NCI-H1105 treated with DMSO at 0.1 percent for 48 hours (cell line): Measurements from ENCODE around the gene CCSER2.
"Not testable (repeated sequence)": the region's sequence is repeated elsewhere in the genome, so short reads cannot be mapped to it uniquely, and the experiment has no call there.

ENCODE experiments used
- DNase-seq: peaks from one replicate; lab custom pipeline; 2025; lab: John Stamatoyannopoulos, UW

Gene CCSER2

GRCh38 chr10:84523526-84523925 lies 195.1 kb downstream of the CCSER2 start:
- peak; percentile 7 for DNase-seq

GRCh38 chr10:84524435-84524834 lies 196.0 kb downstream of the CCSER2 start:
- no peak for DNase-seq

- DNase-seq, result no peak
Measured at GRCh38 chr10:84525120-84525806, 196.9 kb downstream of the CCSER2 start.

GRCh38 chr10:84525807-84526182 lies 197.4 kb downstream of the CCSER2 start:
- DNase-seq, result not testable (repeated sequence)

- DNase-seq, result not testable (repeated sequence)
Measured at GRCh38 chr10:84527386-84527785, 199.0 kb downstream of the CCSER2 start.

- not testable (repeated sequence) for DNase-seq
Measured at GRCh38 chr10:84528526-84528925, 200.1 kb downstream of the CCSER2 start.

- no peak for DNase-seq
Measured at GRCh38 chr10:84530724-84531325, 202.4 kb downstream of the CCSER2 start.

GRCh38 chr10:84531396-84531795 lies 203.0 kb downstream of the CCSER2 start:
- DNase-seq, result no peak

GRCh38 chr10:84534168-84534567 lies 205.8 kb downstream of the CCSER2 start:
- DNase-seq, result no peak

- peak; percentile 31 for DNase-seq
Measured at GRCh38 chr10:84537447-84537931, 209.1 kb downstream of the CCSER2 start.

- no peak for DNase-seq
Measured at GRCh38 chr10:84538036-84538435, 209.6 kb downstream of the CCSER2 start.

GRCh38 chr10:84539216-84539615 lies 210.8 kb downstream of the CCSER2 start:
- DNase-seq, result no peak

- no peak for DNase-seq
Measured at GRCh38 chr10:84540022-84540616, 211.7 kb downstream of the CCSER2 start.

GRCh38 chr10:84540617-84541288 lies 212.4 kb downstream of the CCSER2 start:
- no peak for DNase-seq

GRCh38 chr10:84541289-84541637 lies 212.9 kb downstream of the CCSER2 start:
- DNase-seq, result no peak

GRCh38 chr10:84542522-84543490 lies 214.4 kb downstream of the CCSER2 start:
- no peak for DNase-seq

- no peak for DNase-seq
Measured at GRCh38 chr10:84543948-84544347, 215.6 kb downstream of the CCSER2 start.

GRCh38 chr10:84545651-84546050 lies 217.3 kb downstream of the CCSER2 start:
- no peak for DNase-seq

GRCh38 chr10:84546609-84547008 lies 218.2 kb downstream of the CCSER2 start:
- no peak for DNase-seq

GRCh38 chr10:84547616-84548015 lies 219.2 kb downstream of the CCSER2 start:
- no peak for DNase-seq

GRCh38 chr10:84548869-84549268 lies 220.5 kb downstream of the CCSER2 start:
- DNase-seq, result no peak
